ENCODE results near the gene STRIP2.

DNA sequence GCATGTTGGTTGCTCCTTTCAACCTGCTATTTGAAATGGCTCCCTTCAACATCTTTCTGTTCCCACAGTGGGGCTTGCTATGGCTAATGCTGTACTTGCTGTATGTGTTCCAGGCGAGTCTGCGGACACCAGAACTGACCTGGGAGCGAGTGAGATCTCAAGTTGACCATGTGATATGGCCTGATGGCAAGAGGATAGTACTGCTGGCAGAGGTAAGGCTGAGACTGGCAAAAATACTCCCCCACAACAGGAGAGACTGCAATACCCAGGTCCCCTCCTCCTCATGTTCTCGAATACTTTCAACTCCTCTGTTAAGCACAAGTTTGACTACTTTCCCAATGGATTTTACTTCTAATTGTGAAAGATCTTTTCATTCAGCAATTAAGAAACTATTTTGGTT lies 11.5 kb upstream of the STRIP2 start:
- TF ChIP-seq, protein P1, sequence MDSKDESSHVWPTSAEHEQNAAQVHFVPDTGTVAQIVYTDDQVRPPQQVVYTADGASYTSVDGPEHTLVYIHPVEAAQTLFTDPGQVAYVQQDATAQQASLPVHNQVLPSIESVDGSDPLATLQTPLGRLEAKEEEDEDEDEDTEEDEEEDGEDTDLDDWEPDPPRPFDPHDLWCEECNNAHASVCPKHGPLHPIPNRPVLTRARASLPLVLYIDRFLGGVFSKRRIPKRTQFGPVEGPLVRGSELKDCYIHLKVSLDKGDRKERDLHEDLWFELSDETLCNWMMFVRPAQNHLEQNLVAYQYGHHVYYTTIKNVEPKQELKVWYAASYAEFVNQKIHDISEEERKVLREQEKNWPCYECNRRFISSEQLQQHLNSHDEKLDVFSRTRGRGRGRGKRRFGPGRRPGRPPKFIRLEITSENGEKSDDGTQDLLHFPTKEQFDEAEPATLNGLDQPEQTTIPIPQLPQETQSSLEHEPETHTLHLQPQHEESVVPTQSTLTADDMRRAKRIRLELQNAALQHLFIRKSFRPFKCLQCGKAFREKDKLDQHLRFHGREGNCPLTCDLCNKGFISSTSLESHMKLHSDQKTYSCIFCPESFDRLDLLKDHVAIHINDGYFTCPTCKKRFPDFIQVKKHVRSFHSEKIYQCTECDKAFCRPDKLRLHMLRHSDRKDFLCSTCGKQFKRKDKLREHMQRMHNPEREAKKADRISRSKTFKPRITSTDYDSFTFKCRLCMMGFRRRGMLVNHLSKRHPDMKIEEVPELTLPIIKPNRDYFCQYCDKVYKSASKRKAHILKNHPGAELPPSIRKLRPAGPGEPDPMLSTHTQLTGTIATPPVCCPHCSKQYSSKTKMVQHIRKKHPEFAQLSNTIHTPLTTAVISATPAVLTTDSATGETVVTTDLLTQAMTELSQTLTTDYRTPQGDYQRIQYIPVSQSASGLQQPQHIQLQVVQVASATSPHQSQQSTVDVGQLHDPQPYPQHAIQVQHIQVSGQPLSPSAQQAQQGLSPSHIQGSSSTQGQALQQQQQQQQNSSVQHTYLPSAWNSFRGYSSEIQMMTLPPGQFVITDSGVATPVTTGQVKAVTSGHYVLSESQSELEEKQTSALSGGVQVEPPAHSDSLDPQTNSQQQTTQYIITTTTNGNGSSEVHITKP (IDR thresholded peaks at IDR 0.05; ENCODE audit: partially characterized antibody), result no peak
- TF ChIP-seq PHF21A (IDR thresholded peaks at IDR 0.05; ENCODE audit: borderline replicate concordance, low read depth) (no peak), ZBTB7A (IDR thresholded peaks at IDR 0.05; ENCODE audit: borderline replicate concordance, control insufficient read depth, low read depth, low read length) (no peak), BHLHE40 (IDR thresholded peaks at IDR 0.05; ENCODE audit: low read length) (no peak), TCF7L2 (IDR thresholded peaks at IDR 0.05; ENCODE audit: low read depth, low read length) (no peak), TAF1 (IDR thresholded peaks at IDR 0.05; ENCODE audit: control insufficient read depth, extremely low read depth, insufficient read depth, low read length, severe bottlenecking) (no peak)
- TF ChIP-seq, protein P2, sequence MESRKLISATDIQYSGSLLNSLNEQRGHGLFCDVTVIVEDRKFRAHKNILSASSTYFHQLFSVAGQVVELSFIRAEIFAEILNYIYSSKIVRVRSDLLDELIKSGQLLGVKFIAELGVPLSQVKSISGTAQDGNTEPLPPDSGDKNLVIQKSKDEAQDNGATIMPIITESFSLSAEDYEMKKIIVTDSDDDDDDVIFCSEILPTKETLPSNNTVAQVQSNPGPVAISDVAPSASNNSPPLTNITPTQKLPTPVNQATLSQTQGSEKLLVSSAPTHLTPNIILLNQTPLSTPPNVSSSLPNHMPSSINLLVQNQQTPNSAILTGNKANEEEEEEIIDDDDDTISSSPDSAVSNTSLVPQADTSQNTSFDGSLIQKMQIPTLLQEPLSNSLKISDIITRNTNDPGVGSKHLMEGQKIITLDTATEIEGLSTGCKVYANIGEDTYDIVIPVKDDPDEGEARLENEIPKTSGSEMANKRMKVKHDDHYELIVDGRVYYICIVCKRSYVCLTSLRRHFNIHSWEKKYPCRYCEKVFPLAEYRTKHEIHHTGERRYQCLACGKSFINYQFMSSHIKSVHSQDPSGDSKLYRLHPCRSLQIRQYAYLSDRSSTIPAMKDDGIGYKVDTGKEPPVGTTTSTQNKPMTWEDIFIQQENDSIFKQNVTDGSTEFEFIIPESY (CRISPR knock-in tag; IDR thresholded peaks at IDR 0.05), result no peak

All from K562 (cell line).